CD4-positive, alpha-beta T cell treated with Interleukin-15 for 1 hour (primary cell): ENCODE measurements around the gene DNAJB11.
A peak's percentile ranks its signal among the peaks of the same experiment; 100 is the strongest.
"Not testable (repeated sequence)": the region's sequence is repeated elsewhere in the genome, so short reads cannot be mapped to it uniquely, and the experiment has no call there.

Experiments
- DNase-seq: peaks from one replicate; pipeline ENCODE4 v3.0.0-alpha.2; 2020

DNAJB11 gene

DNA sequence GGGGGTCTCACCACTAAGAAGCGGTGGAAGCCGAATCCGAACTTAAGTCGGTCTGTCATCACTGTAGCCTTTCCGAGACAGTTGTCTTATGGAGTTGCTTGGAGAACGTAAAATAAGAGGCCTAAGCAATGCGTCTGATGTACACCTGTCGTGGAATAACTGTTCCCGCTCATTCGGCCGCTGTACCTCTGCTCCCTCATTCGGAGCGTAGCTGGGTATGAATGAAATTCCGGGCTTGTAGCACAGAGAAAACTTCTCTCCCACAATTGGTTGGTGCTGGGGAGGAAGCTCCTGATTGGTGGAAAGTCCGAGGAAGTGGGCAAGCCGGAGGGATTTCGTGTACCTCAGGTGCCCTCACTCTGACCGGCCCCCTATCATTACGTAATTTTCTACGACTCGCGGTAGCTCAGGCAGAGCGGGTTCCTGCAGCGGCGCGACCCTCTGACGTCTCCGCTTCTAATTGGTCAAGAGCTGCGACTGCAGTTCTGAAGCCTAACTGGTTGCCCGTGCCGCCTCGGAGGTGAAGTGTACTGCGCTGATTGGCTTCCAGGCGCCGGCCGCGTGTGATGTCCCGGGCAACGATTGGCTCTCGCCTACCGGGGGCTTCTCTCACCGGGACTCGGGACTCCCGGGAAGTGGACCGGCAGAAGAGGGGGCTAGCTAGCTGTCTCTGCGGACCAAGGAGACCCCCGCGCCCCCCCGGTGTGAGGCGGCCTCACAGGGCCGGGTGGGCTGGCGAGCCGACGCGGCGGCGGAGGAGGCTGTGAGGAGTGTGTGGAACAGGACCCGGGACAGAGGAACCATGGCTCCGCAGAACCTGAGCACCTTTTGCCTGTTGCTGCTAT is at the start of gene DNAJB11:
DNAJB11 (plus strand) TSS at position 625 of the 845 bp plus-strand sequence; CDS start at position 803, 178 bp downstream.
- DNase-seq: peak; percentile 99

DNA sequence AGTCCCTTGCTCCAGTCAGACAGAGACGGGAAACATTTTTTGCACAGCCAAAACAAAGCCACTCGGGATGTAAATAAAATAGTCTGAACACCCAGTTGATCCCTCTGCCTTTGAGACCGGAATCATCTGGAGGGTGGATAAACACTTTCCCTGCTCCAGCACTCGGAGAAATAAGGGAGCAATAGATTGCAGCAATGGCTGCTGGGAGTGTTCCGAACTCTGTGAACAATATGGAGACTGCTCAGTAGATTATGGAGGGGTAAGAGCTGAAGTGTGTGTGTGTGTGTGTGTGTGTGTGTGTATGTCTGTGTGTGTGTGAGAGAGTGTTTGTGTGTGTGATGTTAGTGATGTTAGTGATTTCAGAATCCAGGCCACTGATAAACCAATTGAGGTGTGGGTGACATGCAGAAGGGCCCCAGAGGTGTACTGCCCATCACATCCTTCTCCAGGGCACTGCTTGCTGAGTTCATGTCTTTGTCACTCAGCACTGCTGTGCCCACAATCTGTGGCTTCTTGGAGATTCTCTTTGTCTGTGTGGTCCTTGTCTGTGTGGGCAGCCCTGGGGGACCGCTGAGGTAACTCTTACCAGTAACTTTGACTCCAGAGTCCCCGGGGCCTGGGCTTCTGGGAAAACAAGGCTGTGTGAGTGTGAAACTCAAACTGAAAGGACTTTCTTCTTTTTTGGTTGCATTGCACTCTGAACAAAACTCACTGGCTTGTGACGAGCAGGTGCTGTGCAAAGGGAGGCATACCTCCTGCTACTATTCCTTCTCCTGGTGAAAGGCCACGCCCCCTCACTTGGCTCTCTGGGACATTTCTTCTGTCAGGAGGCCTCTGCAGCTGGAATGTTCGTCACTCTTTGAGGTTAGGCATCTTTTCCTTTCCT is 49.3 kb upstream of the DNAJB11 start:
- no peak for DNase-seq

DNA sequence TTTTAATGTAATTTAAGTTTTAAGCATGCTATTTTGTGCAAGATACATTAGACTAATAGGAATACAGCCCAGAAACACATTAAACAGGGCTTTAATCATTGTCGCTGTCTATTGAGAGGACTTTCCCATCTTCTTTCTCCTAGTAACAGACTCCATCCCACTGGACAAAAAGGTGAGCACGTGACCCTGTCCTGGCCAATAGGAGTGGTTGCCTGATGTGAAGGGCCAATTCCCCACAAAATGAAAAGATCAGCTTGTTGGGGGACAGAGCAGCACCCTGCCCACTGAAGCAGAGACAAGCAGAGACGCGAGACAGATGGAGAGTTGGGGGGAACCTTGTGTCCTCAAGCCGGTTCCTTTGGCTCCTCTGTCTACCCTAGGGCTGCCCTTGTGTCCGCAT is 47.5 kb upstream of the DNAJB11 start:
- DNase-seq: no peak

DNA sequence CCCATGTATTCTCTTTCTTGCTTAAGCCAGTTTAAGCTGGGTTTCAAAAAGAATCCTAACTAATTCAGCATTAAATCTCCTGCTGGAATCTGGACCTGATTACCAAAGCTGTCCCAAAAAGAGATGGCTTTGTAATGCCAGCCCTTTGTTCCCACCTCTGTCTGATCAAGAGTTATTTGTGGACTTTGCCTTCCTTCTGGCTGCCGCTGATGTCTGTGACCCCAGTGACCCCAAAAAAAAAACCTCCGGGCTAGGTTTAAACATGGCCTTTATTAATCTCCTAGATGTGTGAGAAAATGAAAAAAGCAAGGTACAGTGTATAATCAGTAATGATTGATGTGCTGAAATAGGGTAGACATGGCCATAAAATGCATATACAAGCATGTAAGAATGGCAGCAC is 47.1 kb upstream of the DNAJB11 start:
- DNase-seq: no peak

DNA sequence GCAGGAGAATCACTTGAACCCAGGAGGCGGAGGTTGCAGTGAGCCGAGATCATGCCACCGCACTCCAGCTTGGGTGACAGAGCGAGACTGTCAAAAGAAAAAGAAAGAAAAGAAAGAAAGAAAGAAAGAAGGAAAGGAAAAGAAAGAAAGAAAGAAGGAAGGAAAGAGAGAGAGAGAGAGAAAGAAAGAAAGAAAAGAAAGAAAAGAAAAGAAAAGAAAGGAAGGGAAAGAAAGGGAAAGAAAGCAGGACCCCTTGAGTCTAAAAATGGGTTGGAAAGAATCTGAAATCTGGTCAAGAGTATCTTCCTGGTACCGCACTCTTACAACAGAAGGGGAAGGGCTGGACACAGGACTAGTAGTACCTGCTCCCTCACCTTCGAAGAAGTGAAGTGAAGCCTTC is 45.9 kb upstream of the DNAJB11 start:
- no peak for DNase-seq

DNA sequence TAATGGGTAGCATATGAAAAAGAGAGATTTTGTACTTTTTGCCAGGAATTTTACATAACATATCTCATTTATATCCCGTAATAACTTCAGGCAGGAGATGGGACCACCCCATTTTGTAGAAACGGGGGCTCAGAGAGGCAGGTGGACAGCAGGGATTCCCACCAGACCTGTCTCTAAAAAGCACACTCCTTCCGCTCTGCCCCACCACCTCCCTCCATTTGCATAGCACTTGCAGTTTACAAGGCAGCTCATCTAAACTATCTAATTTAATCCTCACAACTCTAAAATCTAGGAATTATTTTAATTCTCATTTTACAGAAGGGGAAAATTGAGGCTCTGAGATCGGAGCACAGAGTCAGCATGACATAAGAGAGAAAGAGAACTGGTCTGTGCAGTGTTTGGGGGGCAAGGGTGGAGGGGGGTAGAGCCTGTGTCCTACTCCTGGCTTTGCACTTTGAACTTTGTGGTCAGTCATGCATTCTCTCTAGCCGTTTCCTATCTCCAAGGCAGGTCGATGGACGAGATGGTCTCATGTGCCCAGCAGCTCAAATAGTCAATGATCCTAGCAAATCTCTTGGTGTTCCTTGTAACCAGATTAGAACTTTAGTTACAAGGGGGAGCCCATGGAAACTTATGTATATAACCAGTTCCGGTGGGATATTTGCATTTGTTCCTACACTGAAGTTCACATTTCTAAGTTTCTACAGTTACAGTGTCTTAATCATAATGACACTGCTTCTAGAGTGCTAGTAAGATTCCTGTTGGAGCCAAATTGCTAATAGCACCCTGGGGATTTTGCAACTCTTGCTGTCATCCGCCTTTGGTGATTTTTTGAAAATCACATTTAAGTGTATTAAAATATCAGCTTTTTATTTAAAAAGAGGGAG is 44.9 kb upstream of the DNAJB11 start:
- no peak for DNase-seq

DNA sequence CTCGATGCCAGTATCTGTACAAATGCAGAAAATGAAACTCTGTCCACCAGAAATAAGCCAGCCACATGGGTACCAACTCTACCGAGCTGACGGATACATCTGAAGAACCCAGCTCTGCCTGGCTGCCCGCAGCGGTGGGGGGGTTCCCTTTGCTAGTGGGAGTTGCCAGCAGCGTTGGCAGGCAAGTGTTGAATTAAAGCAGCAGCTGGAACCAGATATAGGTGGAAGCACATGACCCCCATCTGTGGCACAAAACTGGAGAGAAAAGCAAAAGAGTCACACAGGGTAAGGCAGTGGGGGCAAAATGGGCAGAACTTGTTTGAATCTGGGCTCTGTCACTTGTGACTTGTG is 44.3 kb upstream of the DNAJB11 start:
- peak; percentile 55 for DNase-seq

DNA sequence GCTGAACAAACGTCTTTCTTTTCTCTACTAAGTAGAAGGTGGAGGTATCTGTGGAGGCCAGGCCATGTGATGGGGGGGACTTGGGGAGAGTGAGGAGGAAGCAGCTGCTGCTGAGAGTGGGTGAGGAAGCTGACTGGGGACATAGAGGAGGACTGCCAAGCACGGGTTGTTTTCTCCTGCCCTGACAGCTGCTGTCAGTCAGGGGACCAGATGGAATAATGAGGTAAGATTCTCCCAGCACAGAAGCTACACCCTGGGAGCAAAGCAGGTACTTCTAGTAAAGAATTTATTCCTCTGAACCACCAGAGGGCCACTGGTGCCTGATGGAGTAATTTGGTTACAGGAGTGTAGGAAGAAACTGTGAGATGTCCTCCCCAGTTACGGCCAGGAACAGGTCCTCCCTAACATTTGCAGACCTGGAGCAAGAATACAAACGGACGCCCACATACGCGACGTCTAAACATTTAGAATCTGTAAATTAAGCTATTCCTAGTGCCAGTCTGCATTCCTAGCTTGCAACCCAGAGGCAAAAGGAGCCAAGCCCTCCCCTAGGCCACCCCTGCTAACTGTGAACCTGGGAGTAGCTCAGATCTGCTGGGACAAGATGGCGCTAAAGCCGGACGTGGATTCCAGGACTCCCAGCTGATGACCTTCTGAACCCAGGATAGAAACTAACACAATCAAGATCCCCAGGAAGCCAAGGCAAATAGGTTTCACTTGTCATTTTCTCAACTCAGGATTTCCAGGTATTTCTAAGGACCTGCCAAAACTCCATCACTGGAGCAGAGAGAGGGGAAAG is 41.1 kb upstream of the DNAJB11 start:
- peak; percentile 28 for DNase-seq

DNA sequence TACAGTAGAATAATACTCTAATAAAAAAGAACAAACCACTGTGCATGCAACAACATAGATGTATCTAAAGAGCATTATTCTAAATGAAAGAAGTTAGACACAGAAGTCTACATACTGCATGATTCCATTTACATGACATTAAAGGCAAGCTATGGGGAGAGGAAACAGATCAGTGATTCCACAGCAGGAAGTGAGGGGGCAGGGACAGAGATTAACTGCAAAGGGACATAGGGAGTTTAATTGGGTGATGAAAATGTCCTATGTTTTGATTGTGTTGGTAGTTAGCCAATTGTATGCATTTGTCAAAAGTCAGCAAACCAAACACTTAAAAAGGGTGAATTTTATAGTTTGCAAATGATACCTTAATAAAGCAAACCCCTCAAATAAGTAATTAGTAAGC is 40.1 kb upstream of the DNAJB11 start:
- DNase-seq: no peak

DNA sequence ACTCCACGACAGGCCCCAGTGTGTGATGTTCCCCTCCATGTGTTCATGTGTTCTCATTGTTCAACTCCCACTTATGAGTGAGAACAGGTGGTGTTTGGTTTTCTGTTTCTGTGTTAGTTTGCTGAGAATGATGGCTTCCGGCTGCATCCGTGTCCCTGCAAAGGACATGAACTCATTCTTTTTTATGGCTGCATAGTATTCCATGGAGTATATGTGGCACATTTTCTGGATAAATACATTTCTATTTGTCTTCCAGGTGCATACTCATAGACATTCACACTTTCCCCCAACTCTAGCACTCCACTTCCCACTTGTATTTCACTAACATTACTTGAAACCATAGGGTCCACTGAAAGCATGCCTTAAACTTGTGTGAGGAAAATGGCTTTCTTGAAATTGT is 38.8 kb upstream of the DNAJB11 start:
- not testable (repeated sequence) for DNase-seq

DNA sequence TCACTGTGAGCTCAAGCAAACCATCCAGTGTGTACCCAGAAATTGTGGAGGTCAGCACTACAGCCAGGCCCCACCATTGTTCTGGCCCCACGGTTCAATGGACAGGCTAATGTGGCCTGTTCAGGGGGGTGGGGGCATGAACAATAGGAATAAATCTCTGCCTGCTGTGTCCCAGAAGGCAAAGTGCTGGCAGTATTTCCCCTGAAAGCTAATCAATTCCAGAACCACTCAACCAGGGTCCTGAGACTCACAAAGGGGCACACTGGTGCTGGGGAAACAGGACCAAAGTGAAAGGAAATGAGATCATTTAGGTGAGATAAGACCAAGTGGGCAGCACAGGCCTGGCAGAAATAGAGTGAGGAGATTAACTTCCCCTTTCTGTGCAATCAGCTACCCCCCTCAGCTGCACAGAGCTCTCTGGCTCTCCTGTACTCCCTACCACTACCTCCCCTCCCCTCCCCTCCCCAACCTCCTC is 37.9 kb upstream of the DNAJB11 start:
- DNase-seq: peak; percentile 57

DNA sequence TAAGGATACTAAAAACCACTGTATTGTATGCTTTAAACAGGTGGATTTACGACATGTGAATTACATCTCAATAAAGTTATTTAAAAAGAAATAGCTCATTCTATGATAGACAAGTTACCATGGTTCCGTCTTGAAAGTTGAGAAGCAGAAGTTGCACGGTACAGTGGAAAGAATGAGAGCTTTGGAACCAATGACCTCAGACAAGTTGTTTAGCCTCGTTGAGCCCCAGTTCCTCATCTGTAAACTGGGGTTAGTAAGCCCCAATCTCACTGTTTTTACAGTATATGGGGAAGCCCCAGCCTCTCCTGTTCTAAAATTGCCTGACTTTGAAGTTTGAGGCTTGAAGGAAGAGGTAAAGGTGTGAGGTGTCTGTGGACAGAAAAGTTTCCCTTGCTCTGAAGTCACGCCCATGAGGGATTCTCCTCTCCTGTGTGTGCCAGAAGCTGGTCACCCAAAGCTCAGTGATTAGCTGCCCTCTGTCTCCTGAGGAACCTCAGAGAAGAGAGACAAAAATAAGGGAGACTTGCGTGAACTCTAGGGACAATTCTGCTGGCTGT is 36.3 kb upstream of the DNAJB11 start:
- DNase-seq: peak; percentile 62

DNA sequence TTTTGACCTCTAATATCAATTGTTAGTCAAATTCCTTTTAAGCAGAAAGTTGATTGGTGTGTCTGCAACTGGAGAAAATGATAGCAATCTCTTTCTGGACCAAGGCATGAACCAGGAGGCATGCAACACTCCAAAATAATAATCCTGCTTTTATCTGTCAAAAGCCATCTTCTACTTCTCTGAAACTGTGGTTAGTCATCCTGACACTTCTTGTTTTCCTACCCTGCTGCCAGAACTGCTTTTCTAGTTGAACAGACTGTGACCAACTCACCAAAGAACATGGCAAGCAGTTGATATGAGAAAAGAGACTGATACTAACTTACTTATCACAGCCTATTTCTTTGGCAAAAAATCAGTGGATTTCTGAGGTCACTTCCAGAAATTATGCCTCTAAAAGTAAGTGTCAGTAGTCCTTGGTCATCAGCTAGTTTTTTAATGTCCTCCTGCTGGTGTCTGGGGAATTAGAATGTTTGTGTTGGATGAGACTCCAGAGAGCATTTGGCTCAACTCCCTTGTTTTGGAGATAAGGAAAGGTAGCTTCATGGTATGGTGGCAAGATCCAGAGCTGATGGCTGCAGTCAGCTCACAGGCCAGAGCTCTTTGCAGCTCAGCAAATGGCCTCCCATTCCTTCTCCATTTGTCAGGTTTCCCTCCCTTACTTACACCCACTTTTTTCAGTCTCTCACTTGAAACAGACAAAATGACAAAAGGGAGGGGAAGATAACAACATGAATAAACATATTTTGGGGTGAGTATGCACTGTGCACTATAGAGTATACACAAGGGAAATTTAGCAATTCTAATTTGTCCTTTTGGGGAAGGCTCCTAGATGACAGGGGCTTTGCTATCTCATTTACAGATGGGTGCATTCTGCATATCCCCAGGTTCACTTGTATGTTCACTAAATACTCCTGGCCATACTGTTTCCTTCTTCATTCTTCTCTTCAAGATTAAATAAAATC is 33.4 kb upstream of the DNAJB11 start:
- DNase-seq: no peak

DNA sequence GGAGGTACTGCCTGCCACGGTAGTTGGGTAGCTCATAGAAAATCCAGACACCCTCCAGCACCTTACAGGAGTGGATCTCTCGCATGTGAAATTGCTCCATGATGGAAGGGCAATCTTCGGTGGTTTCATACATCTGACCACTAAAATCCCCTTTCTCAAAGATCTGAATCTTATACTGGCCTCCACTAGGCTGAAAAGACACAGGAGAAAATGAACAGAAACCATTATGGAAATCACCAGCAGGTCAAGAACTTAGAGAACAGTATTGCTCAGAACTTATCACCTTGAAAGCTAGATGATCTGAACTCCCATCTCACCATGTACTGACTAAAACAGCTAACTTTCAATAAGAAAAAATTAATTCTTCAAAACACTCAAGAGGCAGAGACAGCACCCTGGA is 31.7 kb upstream of the DNAJB11 start:
- DNase-seq: no peak

DNA sequence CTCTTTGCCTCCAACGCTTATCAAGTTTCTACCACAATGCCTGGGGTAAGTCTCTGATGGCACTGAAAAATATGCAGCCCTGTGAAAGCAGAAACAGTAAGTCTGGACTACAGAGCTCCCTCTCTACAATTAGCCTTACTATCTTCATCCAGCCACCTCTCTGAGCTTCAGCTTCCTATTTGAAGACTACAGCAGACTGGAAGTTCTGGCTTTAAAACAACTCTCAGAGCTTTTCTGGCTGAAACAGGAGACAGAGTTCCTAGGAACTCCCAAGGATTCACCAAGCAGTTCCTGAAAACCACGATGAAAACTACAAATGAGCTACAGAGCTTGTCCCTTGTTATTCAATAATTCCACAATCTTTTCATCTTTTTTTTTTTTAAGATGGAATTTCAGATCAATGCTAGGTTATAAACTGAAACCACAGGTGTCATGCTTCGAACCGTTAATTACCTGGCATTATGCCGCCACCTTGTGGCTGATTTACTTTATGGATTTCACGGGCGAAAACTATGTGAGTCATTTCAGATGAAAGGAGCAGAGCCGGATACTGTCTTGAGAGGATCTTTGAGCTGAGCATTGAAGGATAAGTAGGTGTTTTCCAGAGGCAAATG is 30.2 kb upstream of the DNAJB11 start:
- peak; percentile 77 for DNase-seq

DNA sequence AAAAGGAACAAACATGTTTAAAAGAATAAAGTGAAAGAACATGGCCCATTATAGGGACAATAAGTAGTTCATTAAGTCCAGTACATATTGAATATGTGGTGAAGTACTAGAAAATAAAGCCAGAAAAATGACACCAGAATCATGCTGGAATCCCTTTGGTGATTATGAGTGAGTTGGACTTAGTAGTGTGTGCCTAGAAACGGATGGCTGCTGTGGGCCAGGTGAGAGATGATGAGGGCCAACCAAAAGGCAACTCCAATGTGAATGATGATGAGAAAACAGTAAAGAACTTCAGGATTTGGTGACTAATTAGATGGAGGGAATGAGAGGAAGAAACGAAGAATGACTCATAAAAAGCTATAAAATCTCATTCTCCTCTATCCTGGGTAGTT is 29.7 kb upstream of the DNAJB11 start:
- no peak for DNase-seq

DNA sequence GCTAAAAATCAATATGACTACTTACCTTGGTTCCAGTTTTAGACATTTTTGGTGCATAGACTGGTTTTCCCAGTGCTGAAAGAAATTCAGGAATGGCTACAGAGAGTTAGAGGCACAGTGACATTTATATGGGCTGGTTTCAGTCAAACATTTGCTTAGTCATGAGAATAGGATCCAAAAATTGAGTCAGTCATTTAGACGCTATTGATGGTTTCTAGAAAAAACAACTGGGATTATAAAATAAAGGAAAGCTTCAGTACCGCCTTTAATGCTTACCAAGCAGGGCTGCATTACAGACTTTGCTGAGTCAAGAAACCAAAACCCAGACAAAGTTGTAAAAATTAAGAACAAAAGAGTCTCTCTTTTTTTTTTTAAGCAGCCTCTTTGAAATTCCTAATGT is 26.2 kb upstream of the DNAJB11 start, which contains the start of gene CRYGS:
CRYGS (minus strand) TSS at position 100 of the 400 bp plus-strand sequence; CDS start at position 46, 54 bp downstream.
- no peak for DNase-seq

DNA sequence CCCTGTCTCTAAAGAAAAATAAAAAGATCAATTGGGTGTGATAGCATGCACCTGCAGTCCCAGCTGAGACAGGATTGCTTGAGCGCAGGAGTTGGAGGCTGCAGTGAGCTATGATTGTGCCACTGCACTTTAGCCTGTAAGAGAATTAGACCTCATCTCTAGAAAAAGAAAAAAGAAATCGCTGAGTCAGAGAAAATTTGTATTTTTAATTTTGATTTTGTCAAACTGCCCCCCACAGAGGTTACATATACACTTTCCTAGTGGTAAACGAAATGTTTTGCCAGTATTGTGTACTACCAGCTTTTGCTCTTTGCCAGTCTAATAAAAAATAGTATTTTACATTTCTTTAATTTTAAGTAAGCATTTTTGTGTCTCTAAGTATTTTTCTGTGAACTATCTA is 21.0 kb upstream of the DNAJB11 start:
- DNase-seq: no peak

DNA sequence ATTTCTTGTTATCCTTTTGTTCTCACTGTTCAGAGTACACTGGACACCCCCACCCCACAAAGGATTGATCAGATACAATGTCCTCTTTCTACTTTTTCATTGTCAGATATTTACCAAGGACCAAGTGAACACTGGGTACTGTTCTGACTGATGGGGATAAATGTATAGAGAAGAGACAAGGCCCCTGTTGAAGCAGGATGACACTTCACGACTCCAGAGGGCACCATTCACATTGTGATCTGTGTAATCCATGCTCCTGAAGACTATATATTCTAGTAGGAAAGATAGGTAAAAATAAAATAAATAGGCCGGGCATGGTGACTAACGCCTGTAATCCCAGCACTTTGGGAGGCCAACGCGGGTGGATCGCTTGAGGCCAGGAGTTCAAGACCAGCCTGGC is 19.1 kb upstream of the DNAJB11 start:
- DNase-seq: no peak
